NT2/D1 (cell line): Measurements from ENCODE around the gene ANXA9.

Experiments used
- SUZ12 ChIP-seq: IDR thresholded peaks from 2 replicates; pipeline ENCODE4 v1.6.1; 2011; ENCODE audit not compliant: insufficient read length, insufficient read depth; ENCODE audit errors: extremely low read depth
- ZNF274 ChIP-seq: IDR thresholded peaks from 2 replicates; pipeline ENCODE4 v1.6.1; 2011; ENCODE audit warnings: mild to moderate bottlenecking, low read depth, low read length

DNA sequence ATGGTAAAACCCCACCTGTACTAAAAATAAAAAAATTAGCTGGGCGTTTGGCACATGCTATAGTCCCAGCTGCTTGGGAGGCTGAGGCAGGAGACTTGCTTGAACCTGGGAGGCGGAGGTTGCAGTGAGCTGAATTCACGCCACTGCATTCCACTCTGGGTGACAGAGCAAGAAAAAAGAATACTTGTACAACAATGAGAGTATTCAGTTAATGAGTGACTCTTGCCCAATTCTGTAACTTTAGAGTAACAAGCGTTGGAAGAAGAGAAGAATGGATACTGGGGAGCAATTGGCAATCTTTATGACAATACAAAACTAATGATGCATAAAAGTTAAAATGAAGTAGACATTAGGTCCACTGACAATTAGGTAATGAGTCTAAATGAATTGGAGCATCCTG is 10.5 kb downstream of the ANXA9 start:
- TF ChIP-seq SUZ12 = no peak
- TF ChIP-seq ZNF274 = no peak
